ENCODE results near the gene KRTAP12-2.
"Not testable (repeated sequence)": the region's sequence is repeated elsewhere in the genome, so short reads cannot be mapped to it uniquely, and the experiment has no call there.

Gene KRTAP12-2

GRCh38 chr21:44701023-44701400, 34.3 kb upstream of the KRTAP12-2 start:
- no peaks in the 10 kb centered on the region for H3K4me1 ChIP-seq (ENCODE audit: control insufficient read depth, insufficient read depth, low read length)
- peaks cover 2% of the 10 kb centered on the region for H3K9me3 ChIP-seq (ENCODE audit: control insufficient read depth, low read length)
- no peaks in the 10 kb centered on the region for H3K36me3 ChIP-seq (ENCODE audit: control insufficient read depth, insufficient read depth, low read length, severe bottlenecking)
- no peak overlapping the region for H3K9ac ChIP-seq (ENCODE audit: low read length)
- H3K27me3 ChIP-seq (replicated peaks; ENCODE audit: control insufficient read depth, insufficient read depth, low read length) = peaks cover 64% of the 10 kb centered on the region
- no peak for DNase-seq (ENCODE audit: low read depth)
- no peak overlapping the region for H3K4me3 ChIP-seq (ENCODE audit: low read length)

- H3K4me3 ChIP-seq (ENCODE audit: low read length) = no peak overlapping the region
- no peak for DNase-seq (ENCODE audit: low read depth)
- no peak overlapping the region for H3K9ac ChIP-seq (ENCODE audit: low read length)
- H3K36me3 ChIP-seq (ENCODE audit: control insufficient read depth, insufficient read depth, low read length, severe bottlenecking) = no peaks in the 10 kb centered on the region
- H3K27me3 ChIP-seq (replicated peaks; ENCODE audit: control insufficient read depth, insufficient read depth, low read length) = peaks cover 67% of the 10 kb centered on the region
- peaks cover 2% of the 10 kb centered on the region for H3K9me3 ChIP-seq (ENCODE audit: control insufficient read depth, low read length)
- H3K4me1 ChIP-seq (ENCODE audit: control insufficient read depth, insufficient read depth, low read length) = no peaks in the 10 kb centered on the region
Measured at GRCh38 chr21:44700101-44701022, 33.6 kb upstream of the KRTAP12-2 start.

DNA sequence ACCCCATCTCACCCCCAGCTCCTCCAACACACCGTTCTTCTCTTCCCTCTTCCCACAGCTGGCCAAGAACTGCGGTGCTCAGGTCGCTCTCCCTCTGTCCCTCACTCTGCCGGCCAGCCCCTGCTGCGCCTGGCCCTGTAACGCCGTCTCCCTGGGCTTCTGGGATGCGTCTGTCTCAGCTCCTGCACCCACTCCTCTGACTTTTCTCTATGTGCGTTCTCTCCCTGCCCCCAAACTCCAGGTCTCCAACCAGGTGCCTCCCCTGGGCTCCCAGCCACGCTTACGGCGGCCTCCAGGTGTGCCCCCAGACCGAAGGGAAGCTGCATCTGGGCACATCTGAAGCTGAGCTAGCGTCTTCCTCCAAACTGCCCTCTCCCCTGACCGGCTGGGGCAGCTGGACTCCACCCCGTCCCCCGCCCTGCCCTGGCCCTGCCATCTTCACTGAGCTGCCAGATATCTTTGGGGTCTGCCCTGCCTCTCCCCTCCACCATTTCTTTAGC, 32.8 kb upstream of the KRTAP12-2 start:
- H3K4me3 ChIP-seq (ENCODE audit: low read length) = no peak overlapping the region
- no peak overlapping the region for H3K9ac ChIP-seq (ENCODE audit: low read length)
- H3K4me1 ChIP-seq (ENCODE audit: control insufficient read depth, insufficient read depth, low read length) = no peaks in the 10 kb centered on the region
- no peaks in the 10 kb centered on the region for H3K36me3 ChIP-seq (ENCODE audit: control insufficient read depth, insufficient read depth, low read length, severe bottlenecking)
- H3K9me3 ChIP-seq (ENCODE audit: control insufficient read depth, low read length) = peaks cover 2% of the 10 kb centered on the region
- no peak for DNase-seq (ENCODE audit: low read depth)
- H3K27me3 ChIP-seq (replicated peaks; ENCODE audit: control insufficient read depth, insufficient read depth, low read length) = peaks cover 65% of the 10 kb centered on the region

DNA sequence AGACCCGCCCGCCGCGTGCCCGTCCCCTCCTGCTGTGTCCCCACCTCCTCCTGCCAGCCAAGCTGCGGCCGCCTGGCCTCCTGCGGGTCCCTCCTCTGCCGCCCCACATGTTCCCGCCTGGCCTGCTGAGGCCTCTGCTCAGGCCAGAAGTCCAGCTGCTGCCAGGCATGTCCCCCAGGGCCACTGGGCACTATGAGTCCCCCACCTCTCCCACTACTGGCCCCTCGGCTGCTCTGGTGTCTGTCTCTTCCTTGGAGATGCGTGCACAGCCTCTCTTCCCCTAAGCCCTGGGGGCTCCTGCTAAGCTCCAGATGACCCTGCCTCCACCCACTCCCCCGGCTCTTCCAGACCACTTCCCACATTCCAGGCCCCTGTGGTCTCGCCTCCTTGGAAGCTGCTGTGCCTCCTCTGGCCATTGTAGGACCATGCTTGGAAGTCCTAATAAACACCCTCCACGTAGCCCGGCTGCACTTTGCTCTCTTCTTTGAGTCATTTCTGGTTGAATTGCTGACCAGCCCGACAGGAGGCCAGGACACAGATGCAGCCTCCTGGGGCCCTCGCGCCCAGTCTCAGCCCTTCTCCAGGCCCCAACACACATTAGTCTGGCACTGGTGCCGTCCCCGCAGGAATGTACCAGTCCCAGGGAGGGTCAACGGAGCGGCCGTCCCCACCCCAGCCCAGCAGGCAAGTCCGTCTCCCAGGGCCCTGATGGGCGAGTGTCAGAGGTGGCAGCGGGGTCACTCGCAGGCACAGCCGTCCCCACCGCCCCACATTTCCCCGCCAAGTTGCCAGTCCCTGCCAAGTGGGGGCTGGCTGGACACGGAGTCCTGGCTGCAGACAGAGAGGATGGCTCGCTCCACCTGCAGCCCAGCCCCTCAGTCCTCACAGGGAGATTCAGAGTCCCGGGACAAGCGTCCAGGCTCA, 31.3 kb upstream of the KRTAP12-2 start:
- no peak overlapping the region for H3K9ac ChIP-seq (ENCODE audit: low read length)
- H3K4me1 ChIP-seq (ENCODE audit: control insufficient read depth, insufficient read depth, low read length) = no peaks in the 10 kb centered on the region
- peaks cover 50% of the 10 kb centered on the region for H3K27me3 ChIP-seq (replicated peaks; ENCODE audit: control insufficient read depth, insufficient read depth, low read length)
- H3K4me3 ChIP-seq (ENCODE audit: low read length) = no peak overlapping the region
- H3K36me3 ChIP-seq (ENCODE audit: control insufficient read depth, insufficient read depth, low read length, severe bottlenecking) = no peaks in the 10 kb centered on the region
- DNase-seq (ENCODE audit: low read depth) = no peak
- H3K9me3 ChIP-seq (ENCODE audit: control insufficient read depth, low read length) = peaks cover 14% of the 10 kb centered on the region

GRCh38 chr21:44697172-44697810, 30.6 kb upstream of the KRTAP12-2 start, which contains the start of gene KRTAP10-12:
Gene KRTAP10-12 (plus strand): TSS chr21:44697172. CDS start chr21:44697202, 30 bp downstream.
- Histone ChIP-seq H3K27me3 (replicated peaks; ENCODE audit: control insufficient read depth, insufficient read depth, low read length) (peaks cover 42% of the 10 kb centered on the region), H3K9me3 (ENCODE audit: control insufficient read depth, low read length) (peaks cover 22% of the 10 kb centered on the region)
- H3K4me3 ChIP-seq (ENCODE audit: low read length); H3K9ac ChIP-seq (ENCODE audit: low read length); H3K36me3 ChIP-seq (ENCODE audit: control insufficient read depth, insufficient read depth, low read length, severe bottlenecking); H3K4me1 ChIP-seq (ENCODE audit: control insufficient read depth, insufficient read depth, low read length); DNase-seq (ENCODE audit: low read depth): not testable (repeated sequence)

DNA sequence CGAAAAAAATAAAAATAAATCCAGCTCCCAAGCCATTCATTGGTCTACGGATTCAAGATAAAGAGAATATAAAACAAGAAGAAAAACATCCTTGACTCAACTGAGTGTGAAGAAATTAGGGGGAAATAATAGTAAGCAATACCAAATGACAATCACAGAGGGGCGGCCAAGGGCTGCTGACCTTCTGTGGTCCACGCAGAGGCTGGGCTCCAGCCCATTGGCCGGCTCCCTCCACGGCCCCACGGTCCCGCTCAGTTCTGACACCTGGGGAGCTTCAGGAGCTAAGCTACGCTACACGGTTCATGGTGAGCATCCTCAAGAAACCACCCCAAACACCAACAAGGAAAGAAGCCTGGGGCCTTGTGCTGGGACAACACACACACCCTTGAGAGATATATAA, 29.8 kb upstream of the KRTAP12-2 start:
- Histone ChIP-seq H3K9ac (ENCODE audit: low read length) (no peak overlapping the region), H3K27me3 (replicated peaks; ENCODE audit: control insufficient read depth, insufficient read depth, low read length) (peaks cover 38% of the 10 kb centered on the region), H3K36me3 (ENCODE audit: control insufficient read depth, insufficient read depth, low read length, severe bottlenecking) (no peaks in the 10 kb centered on the region), H3K9me3 (ENCODE audit: control insufficient read depth, low read length) (peaks cover 27% of the 10 kb centered on the region), H3K4me3 (ENCODE audit: low read length) (no peak overlapping the region), H3K4me1 (ENCODE audit: control insufficient read depth, insufficient read depth, low read length) (no peaks in the 10 kb centered on the region)
- DNase-seq (ENCODE audit: low read depth) = no peak

- no peak overlapping the region for H3K4me3 ChIP-seq (ENCODE audit: low read length)
- no peak overlapping the region for H3K9ac ChIP-seq (ENCODE audit: low read length)
- H3K9me3 ChIP-seq (ENCODE audit: control insufficient read depth, low read length) = peaks cover 27% of the 10 kb centered on the region
- DNase-seq (ENCODE audit: low read depth) = no peak
- H3K36me3 ChIP-seq (ENCODE audit: control insufficient read depth, insufficient read depth, low read length, severe bottlenecking) = no peaks in the 10 kb centered on the region
- peaks cover 32% of the 10 kb centered on the region for H3K27me3 ChIP-seq (replicated peaks; ENCODE audit: control insufficient read depth, insufficient read depth, low read length)
- H3K4me1 ChIP-seq (ENCODE audit: control insufficient read depth, insufficient read depth, low read length) = no peaks in the 10 kb centered on the region
Measured at GRCh38 chr21:44695641-44696040, 28.9 kb upstream of the KRTAP12-2 start.

DNA sequence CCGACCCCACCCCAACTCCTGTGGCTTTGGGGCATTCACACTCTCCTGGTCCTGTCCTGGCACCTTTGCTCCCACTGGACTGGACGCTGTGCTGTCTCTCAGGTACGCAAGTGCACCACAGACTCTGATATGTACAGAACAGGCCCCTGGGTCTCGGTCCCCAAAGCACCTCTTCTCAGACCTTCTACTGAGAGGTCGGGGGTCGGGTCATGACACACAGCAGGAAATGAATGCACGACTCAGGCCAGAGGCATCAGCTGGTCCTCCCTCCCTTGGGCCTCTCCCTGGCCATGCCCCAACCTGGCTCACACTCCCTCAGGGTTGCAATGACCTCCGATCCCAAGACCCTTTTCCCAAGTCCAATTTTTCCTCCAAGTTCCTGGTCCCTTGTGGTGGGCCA, 28.5 kb upstream of the KRTAP12-2 start:
- Histone ChIP-seq H3K9ac (ENCODE audit: low read length) (no peak overlapping the region), H3K27me3 (replicated peaks; ENCODE audit: control insufficient read depth, insufficient read depth, low read length) (peaks cover 27% of the 10 kb centered on the region), H3K4me3 (ENCODE audit: low read length) (no peak overlapping the region), H3K36me3 (ENCODE audit: control insufficient read depth, insufficient read depth, low read length, severe bottlenecking) (no peaks in the 10 kb centered on the region), H3K9me3 (ENCODE audit: control insufficient read depth, low read length) (peaks cover 27% of the 10 kb centered on the region), H3K4me1 (ENCODE audit: control insufficient read depth, insufficient read depth, low read length) (no peaks in the 10 kb centered on the region)
- no peak for DNase-seq (ENCODE audit: low read depth)

GRCh38 chr21:44694776-44695175, 28.0 kb upstream of the KRTAP12-2 start:
- H3K36me3 ChIP-seq (ENCODE audit: control insufficient read depth, insufficient read depth, low read length, severe bottlenecking) = no peaks in the 10 kb centered on the region
- H3K9me3 ChIP-seq (ENCODE audit: control insufficient read depth, low read length) = peaks cover 27% of the 10 kb centered on the region
- peaks cover 23% of the 10 kb centered on the region for H3K27me3 ChIP-seq (replicated peaks; ENCODE audit: control insufficient read depth, insufficient read depth, low read length)
- no peaks in the 10 kb centered on the region for H3K4me1 ChIP-seq (ENCODE audit: control insufficient read depth, insufficient read depth, low read length)
- no peak for DNase-seq (ENCODE audit: low read depth)
- H3K4me3 ChIP-seq (ENCODE audit: low read length) = no peak overlapping the region
- H3K9ac ChIP-seq (ENCODE audit: low read length) = no peak overlapping the region

GRCh38 chr21:44692798-44693512, 26.2 kb upstream of the KRTAP12-2 start:
- no peaks in the 10 kb centered on the region for H3K4me1 ChIP-seq (ENCODE audit: control insufficient read depth, insufficient read depth, low read length)
- no peak overlapping the region for H3K9ac ChIP-seq (ENCODE audit: low read length)
- H3K4me3 ChIP-seq (ENCODE audit: low read length) = no peak overlapping the region
- peaks cover 27% of the 10 kb centered on the region for H3K9me3 ChIP-seq (ENCODE audit: control insufficient read depth, low read length)
- H3K36me3 ChIP-seq (ENCODE audit: control insufficient read depth, insufficient read depth, low read length, severe bottlenecking) = no peaks in the 10 kb centered on the region
- peaks cover 23% of the 10 kb centered on the region for H3K27me3 ChIP-seq (replicated peaks; ENCODE audit: control insufficient read depth, insufficient read depth, low read length)
- DNase-seq (ENCODE audit: low read depth) = no peak
